Right cardiac atrium (tissue), 5 donors: ENCODE data around the gene HES4. TPM values are rescaled to one million over a fixed set of nuclear protein-coding genes. Genes with fewer than 3 reads are reported as not detected.
"Not testable (repeated sequence)": the region's sequence is repeated elsewhere in the genome, so short reads cannot be mapped to it uniquely, and the experiment has no call there.

Experiments
- ATAC-seq, 2 donors: fragments of 200-7000 bp; cut with Tn5 transposase; one replicate each; pipeline versions ENCODE4 v1.8.0 to v1.9.1; 2020; ENCODE audit warnings: moderate library complexity in 2 of 2, mild to moderate bottlenecking in 1 of 2
- DNase-seq, 3 donors: peaks; one replicate each; pipeline ENCODE4 v3.0.0-alpha.2; 2020
- H3K27ac ChIP-seq: one replicate; pipeline ENCODE4 v1.5.1; 2013; ENCODE audit warnings: mild to moderate bottlenecking, low read length, control low read depth, moderate library complexity
- H3K27me3 ChIP-seq: one replicate; pipeline ENCODE4 v1.6.1; 2013; ENCODE audit not compliant: control insufficient read depth, insufficient read depth
- H3K4me1 ChIP-seq: one replicate; pipeline ENCODE4 v1.6.1; 2013; ENCODE audit warnings: low read length; ENCODE audit not compliant: control insufficient read depth, insufficient read depth
- H3K4me3 ChIP-seq: one replicate; pipeline ENCODE4 v1.5.1; 2013; ENCODE audit warnings: low read length, control low read depth
- H3K9me3 ChIP-seq: one replicate; pipeline ENCODE4 v1.6.1; 2013; ENCODE audit warnings: low read length; ENCODE audit not compliant: control insufficient read depth
- WGBS: extraction: QIAGEN DNeasy Blood & Tissue Kit; methylation state at CpG from one replicate; pipeline ENCODE4 v1.1.7; 2013; 5-methylcytosine and 5-hydroxymethylcytosine counted together
- intact Hi-C, 4 donors: fragments of 100-400 bp; cut with DNase I; formaldehyde crosslinking; loops; one replicate each; pipeline versions ENCODE4 v1.11.0 to v1.14.0; 2022 to 2023
- polyA plus RNA-seq: library from polyadenylated mRNA; stranded (reverse); fragments of 200-250 nt; gene quantifications from one replicate; pipeline ENCODE4 v1.2.3, GENCODE V29; 2013
- total RNA-seq, 4 donors: library from RNA; stranded (reverse); fragmentation: NEBNext Ultra II Directional; extraction: Animal tissue kit (Norgen Biotek cat#: 25700); gene quantifications; one replicate each; pipeline ENCODE4 v1.2.1, GENCODE V29; 2021
- donor health status: healthy with polysubstance abuse.
- donor health status: DM: no; HTN: yes; CAD: no.
- donor health status: DM: no; HTN: no; CAD: no.
- donor health status: DM: no; HTN: yes; CAD: no; lungs with severe emphysema.
- donor health status: DM: yes; HTN: yes; CAD: no.

The HES4 gene
- total and polyA plus RNA-seq, 5 donors, result 25.7 to 62.5 (median 38.2) TPM

DNA sequence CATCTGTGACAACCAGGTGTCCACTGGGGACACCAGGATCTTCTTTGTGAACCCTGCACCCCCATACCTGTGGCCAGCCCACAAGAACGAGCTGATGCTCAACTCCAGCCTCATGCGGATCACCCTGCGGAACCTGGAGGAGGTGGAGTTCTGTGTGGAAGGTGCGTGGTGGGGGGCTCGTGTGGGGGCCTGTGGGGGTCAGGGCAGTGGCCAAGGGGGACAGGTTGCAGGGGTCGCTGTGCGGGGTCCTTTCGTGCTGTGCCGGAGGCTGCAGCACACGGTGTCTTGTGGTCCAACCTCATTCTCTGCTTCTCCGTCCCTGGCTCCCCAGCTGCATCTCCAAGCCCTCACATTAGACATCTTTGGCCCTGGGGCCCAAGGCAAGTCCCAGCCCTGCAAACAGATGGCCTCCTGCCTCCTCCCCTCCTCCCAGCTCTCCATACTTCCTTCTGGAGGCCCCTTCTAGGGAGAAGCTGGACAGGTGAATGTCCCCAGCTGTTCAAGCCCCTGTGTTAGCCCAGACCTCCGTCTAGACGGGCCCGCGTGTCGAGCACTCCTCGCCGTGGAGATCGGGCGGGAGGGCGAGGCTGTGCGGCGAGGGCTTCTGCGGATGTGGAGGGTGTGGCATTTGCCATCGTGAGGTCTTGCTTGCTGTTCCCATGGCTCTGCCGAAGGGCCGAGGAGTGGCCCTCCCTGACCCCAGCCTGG lies 22.6 kb upstream of the HES4 start:
- no peak overlapping the region for H3K27ac ChIP-seq
- 75% methylated on average over 27 of the region's 27 CpGs for WGBS
- intact Hi-C loops, result no loop called here

GRCh38 chr1:1021920-1022259 lies 22.0 kb upstream of the HES4 start:
- no peak for ATAC-seq
- Histone ChIP-seq H3K4me3 (no peak overlapping the region), H3K27ac (no peak overlapping the region), H3K27me3 (no peaks in the 10 kb centered on the region), H3K4me1 (no peaks in the 10 kb centered on the region), H3K9me3 (no peaks in the 10 kb centered on the region)
- DNase-seq, result peak in 1 of 3 donors; percentile 35
- WGBS, result 94% methylated on average over 10 of the region's 10 CpGs
- intact Hi-C loops, result no loop called here

More for the DNA sequence above, 22.6 kb upstream of the HES4 start:
- no peaks in the 10 kb centered on the region for H3K4me1 ChIP-seq
- peak in 1 of 3 donors; percentile 60 for DNase-seq
- no peak overlapping the region for H3K4me3 ChIP-seq
- ATAC-seq, result no peak
- no peaks in the 10 kb centered on the region for H3K9me3 ChIP-seq
- H3K27me3 ChIP-seq, result no peaks in the 10 kb centered on the region

- DNase-seq (peak; percentile 85 to 92 (median 92)), ATAC-seq (peak; percentile 20 to 55)
- Histone ChIP-seq H3K27me3 (no peaks in the 10 kb centered on the region), H3K9me3 (no peaks in the 10 kb centered on the region), H3K4me1 (no peaks in the 10 kb centered on the region), H3K4me3 (peak overlapping the region; percentile 93), H3K27ac (no peak overlapping the region)
- 31% methylated on average over 33 of the region's 33 CpGs for WGBS
- intact Hi-C loops, result no loop called here
Observed at GRCh38 chr1:1021010-1021919, 21.4 kb upstream of the HES4 start.

- Histone ChIP-seq H3K4me1 (no peaks in the 10 kb centered on the region), H3K27me3 (no peaks in the 10 kb centered on the region), H3K9me3 (no peaks in the 10 kb centered on the region), H3K27ac (no peak overlapping the region), H3K4me3 (peak overlapping the region; percentile 93)
- intact Hi-C loops, result no loop called here
- ATAC-seq (peak in 1 of 2 donors; percentile 1), DNase-seq (no peak)
- under 1% methylated on average over 56 of the region's 59 CpGs for WGBS
Observed at GRCh38 chr1:1020415-1021009, 20.6 kb upstream of the HES4 start.

DNA sequence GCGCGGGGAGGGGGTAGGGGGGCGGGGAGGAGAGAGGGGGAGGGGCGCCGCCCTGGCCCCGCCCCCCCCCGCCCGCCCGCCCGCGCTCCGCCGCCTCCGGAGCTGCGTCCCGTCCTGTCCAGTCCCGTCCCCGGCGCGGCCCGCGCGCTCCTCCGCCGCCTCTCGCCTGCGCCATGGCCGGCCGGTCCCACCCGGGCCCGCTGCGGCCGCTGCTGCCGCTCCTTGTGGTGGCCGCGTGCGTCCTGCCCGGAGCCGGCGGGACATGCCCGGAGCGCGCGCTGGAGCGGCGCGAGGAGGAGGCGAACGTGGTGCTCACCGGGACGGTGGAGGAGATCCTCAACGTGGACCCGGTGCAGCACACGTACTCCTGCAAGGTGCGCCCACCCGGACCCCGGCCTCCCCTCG lies 20.1 kb upstream of the HES4 start, which contains the start of gene AGRN:
Gene AGRN, plus strand, starts transcription at position 121 of the 405 bp plus-strand sequence. Its CDS starts 53 bp downstream, at position 174.
- Histone ChIP-seq H3K27ac (peak within 1 kb of the TSS; percentile 79), H3K4me3 (peak within 1 kb of the TSS; percentile 93), H3K9me3 (no peaks in the 10 kb centered on the region), H3K27me3 (no peaks in the 10 kb centered on the region), H3K4me1 (no peaks in the 10 kb centered on the region)
- 0% methylated on average over 53 of the region's 58 CpGs for WGBS
- peak; percentile 12 to 37 for ATAC-seq
- DNase-seq, result peak in 2 of 3 donors; percentile 80 to 84
- intact Hi-C loops, result no loop called here

DNA sequence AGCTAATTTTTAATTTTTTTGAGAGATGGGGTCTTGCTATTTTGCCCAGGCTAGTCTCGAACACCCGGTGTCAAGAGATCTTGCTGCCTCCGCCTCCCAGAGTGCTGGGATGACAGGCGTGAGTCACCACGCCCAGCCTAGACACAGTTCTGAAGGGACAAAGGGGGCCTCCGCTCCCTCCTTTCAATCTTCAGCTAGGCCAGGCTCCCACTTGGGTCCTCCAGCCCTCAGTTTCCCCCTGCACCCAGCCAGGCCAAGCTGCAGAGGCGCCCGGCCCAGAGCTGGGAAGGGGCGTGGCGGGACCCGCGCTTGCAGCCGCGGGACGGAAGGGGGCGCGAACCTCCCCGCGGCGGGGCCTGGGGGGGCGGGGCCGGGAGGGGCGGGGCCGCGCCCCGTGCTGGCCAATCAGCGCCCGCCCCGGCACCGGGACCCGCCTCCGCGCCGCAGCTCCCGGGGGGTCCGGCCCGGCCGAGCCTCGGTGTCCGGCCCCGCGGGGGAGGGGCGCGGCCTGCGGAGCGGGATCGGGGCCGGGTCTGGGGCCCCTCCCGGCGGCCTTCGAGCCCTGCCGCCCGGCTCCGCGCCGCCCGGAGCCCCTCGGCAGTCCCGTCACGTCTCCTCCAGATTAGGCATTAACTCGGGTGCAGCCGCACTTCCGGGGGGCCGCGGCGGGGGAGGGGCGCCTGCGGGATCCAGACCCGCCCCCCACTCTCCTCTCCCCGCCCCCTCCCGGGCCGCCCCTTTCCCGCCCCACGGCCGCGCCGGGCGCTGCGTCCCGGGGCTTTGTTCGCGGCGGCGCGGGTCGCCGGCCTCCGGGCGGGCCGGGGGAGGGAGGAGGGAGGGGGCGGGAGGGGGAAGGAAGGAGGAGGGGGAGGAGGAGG lies 19.5 kb upstream of the HES4 start:
- DNase-seq, result peak; percentile 88 to 95 (median 95)
- H3K4me1 ChIP-seq, result no peaks in the 10 kb centered on the region

DNA sequence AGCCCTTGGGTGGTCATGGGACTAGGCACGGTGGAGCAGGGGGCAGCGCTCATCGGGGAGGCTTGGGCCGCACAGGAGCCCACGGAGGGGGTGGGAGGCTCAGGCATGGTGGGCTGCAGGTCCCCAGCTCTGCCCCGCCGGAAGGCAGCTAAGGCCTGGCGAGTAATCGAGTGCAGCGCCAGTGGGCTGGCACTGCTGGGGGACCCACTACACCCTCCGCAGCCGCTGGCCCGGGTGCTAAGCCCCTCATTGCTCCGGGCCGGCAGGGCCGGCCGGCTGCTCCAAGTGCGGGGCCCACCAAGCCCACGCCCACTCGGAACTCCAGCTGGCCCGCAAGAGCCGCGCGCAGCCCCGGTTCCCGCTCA lies 18.4 kb upstream of the HES4 start:
- WGBS, result 92% methylated on average over 26 of the region's 26 CpGs
- H3K4me3 ChIP-seq, H3K27ac ChIP-seq, H3K27me3 ChIP-seq, intact Hi-C loops, H3K4me1 ChIP-seq, H3K9me3 ChIP-seq, ATAC-seq: not testable (repeated sequence)
- peak; percentile 17 to 66 (median 57) for DNase-seq

More for the DNA sequence above, 19.5 kb upstream of the HES4 start:
- Histone ChIP-seq H3K27ac (peak overlapping the region; percentile 79), H3K27me3 (no peaks in the 10 kb centered on the region), H3K9me3 (no peaks in the 10 kb centered on the region), H3K4me3 (peak overlapping the region; percentile 93)
- 2% methylated on average over 83 of the region's 91 CpGs for WGBS
- ATAC-seq, result peak; percentile 81 to 91
- intact Hi-C loops, result no loop called here

GRCh38 chr1:1017397-1018320 lies 17.8 kb upstream of the HES4 start:
- H3K27me3 ChIP-seq, H3K27ac ChIP-seq, H3K4me3 ChIP-seq, H3K9me3 ChIP-seq, intact Hi-C loops, DNase-seq, H3K4me1 ChIP-seq, ATAC-seq: not testable (repeated sequence)
- 83% methylated on average over 17 of the region's 17 CpGs for WGBS

- ATAC-seq (no peak), DNase-seq (peak; percentile 39 to 65 (median 48))
- intact Hi-C loops, result no loop called here
- Histone ChIP-seq H3K27me3 (no peaks in the 10 kb centered on the region), H3K4me3 (no peak overlapping the region), H3K27ac (no peak overlapping the region), H3K9me3 (no peaks in the 10 kb centered on the region), H3K4me1 (no peaks in the 10 kb centered on the region)
- 76% methylated on average over 20 of the region's 20 CpGs for WGBS
Observed at GRCh38 chr1:1014799-1015681, 15.1 kb upstream of the HES4 start.
